K562 (cell line): ENCODE results near the gene GABARAP. TPM values are rescaled to one million over a fixed set of nuclear protein-coding genes. Genes with fewer than 3 reads are reported as not detected.
A peak's percentile ranks its signal among the peaks of the same experiment; 100 is the strongest.

Experiments
- ADNP ChIP-seq: fragments of 200-800 bp; sonication (Bioruptor generic); IDR thresholded peaks from 2 replicates; pipeline ENCODE4 v1.6.1; 2016; ENCODE audit warnings: missing genetic modification characterization, missing compliant biosample characterization
- ARID2 ChIP-seq: fragments of 450-650 bp; IDR thresholded peaks from 2 replicates; pipeline ENCODE4 v1.6.1; 2017; ENCODE audit warnings: antibody characterized with exemption, mild to moderate bottlenecking
- ARID3A ChIP-seq: IDR thresholded peaks from 2 replicates; pipeline ENCODE4 v1.6.1; 2012; ENCODE audit warnings: low read depth, low read length, improper control_type of control experiment, borderline replicate concordance
- BRD4 ChIP-seq: fragments of 200-600 bp; sonication (generic); IDR thresholded peaks from 2 replicates; pipeline ENCODE4 v1.6.1; 2017; ENCODE audit warnings: inconsistent platforms
- CHD4 ChIP-seq: fragments of 200-600 bp; sonication (generic); IDR thresholded peaks from 3 replicates; pipeline ENCODE4 v1.6.1; 2012; ENCODE audit warnings: low read depth, mild to moderate bottlenecking, mixed read lengths, low read length, inconsistent platforms; ENCODE audit not compliant: insufficient read depth, insufficient replicate concordance, poor library complexity, severe bottlenecking
- DMBX1 ChIP-seq: fragments of 250-450 bp; sonication (Bioruptor Pico); IDR thresholded peaks from 2 replicates; pipeline ENCODE4 v1.8.0; 2022; ENCODE audit warnings: inconsistent platforms, mild to moderate bottlenecking, moderate library complexity, borderline replicate concordance
- GTF2A2 ChIP-seq: IDR thresholded peaks from 2 replicates; pipeline ENCODE4 v1.6.1; 2016; ENCODE audit warnings: mild to moderate bottlenecking, missing genetic modification characterization, missing compliant biosample characterization
- HNRNPUL1 ChIP-seq: fragments of 200-400 bp; formaldehyde crosslinking; IDR thresholded peaks from 2 replicates; pipeline ENCODE4 v1.6.1; 2017; ENCODE audit warnings: low read length
- MXD1 ChIP-seq: fragments of 250-450 bp; sonication (Bioruptor Pico); IDR thresholded peaks from 2 replicates; pipeline ENCODE4 v1.8.0; 2021; ENCODE audit warnings: borderline replicate concordance, mild to moderate bottlenecking, moderate library complexity; ENCODE audit not compliant: poor library complexity, severe bottlenecking
- NFE2L1 ChIP-seq: fragments of 450-650 bp; IDR thresholded peaks from 2 replicates; pipeline ENCODE4 v1.6.1; 2016; ENCODE audit warnings: missing genetic modification characterization, low read depth, mild to moderate bottlenecking, missing compliant biosample characterization, moderate library complexity, borderline replicate concordance
- PRPF4 ChIP-seq: fragments of 200-400 bp; formaldehyde crosslinking; IDR thresholded peaks from one replicate; pipeline ENCODE4 v1.6.1; 2017; ENCODE audit warnings: low read length, low read depth, mild to moderate bottlenecking; ENCODE audit not compliant: insufficient read depth, poor library complexity, severe bottlenecking
- ZFPM2 ChIP-seq: fragments of 250-450 bp; sonication (Bioruptor Pico); IDR thresholded peaks from 2 replicates; pipeline ENCODE4 v1.5.1; 2022; ENCODE audit warnings: mild to moderate bottlenecking
- ZNF174 ChIP-seq: fragments of 250-450 bp; sonication (Bioruptor Pico); IDR thresholded peaks from 2 replicates; pipeline ENCODE4 v1.4.0; 2020; ENCODE audit warnings: mild to moderate bottlenecking
- ZNF354B ChIP-seq: fragments of 250-450 bp; sonication (Bioruptor Pico); IDR thresholded peaks from 2 replicates; pipeline ENCODE4 v1.4.0; 2020
- polyA plus RNA-seq, 8 experiments: library from polyadenylated mRNA; depleted of rRNA in 4 of 8; stranded (reverse) in 5 of 8; unstranded in 3 of 8; fragments of >200 nt; fragmentation: Nextera tagmentation in 2 of 8; fragmentation: Illumina TruSeq in 1 of 8; extraction: Ambion mirVana in 2 of 8; extraction: Trizol in 1 of 8; gene quantifications; 2 replicates each; pipeline versions ENCODE4 v1.2.1 to v1.2.3, GENCODE V29; 2011 to 2014; ENCODE audit warnings: inconsistent platforms in 1 of 8, missing spikeins in 1 of 8
- total RNA-seq, 7 experiments: library from RNA; depleted of rRNA in 6 of 7; stranded (reverse); fragments of >200 nt in 6 of 7; fragmentation: Illumina TruSeq in 2 of 7; extraction: Trizol in 2 of 7; gene quantifications; 2 replicates each; pipeline versions ENCODE4 v1.2.1 to v1.2.3, GENCODE V29; 2011 to 2021; ENCODE audit warnings: low replicate concordance in 1 of 7
- TF ChIP-seq, protein P1 (sequence below), 2 experiments: fragments of 450-650 bp in 1 of 2; sonication (generic) in 1 of 2; formaldehyde crosslinking in 1 of 2; IDR thresholded peaks; 2 replicates each; pipeline versions ENCODE4 v1.7.1 to v1.9.0; 2016 to 2022; ENCODE audit warnings: inconsistent platforms in 1 of 2, mild to moderate bottlenecking in 1 of 2, missing genetic modification reagents in 1 of 2

GABARAP gene
- total and polyA plus RNA-seq, 9 of the 15 experiments (the other 6 are each of a cell fraction or from before 2014, with no cell fraction given) = 47.5 to 373 (median 152) TPM

- TF ChIP-seq, protein P1, sequence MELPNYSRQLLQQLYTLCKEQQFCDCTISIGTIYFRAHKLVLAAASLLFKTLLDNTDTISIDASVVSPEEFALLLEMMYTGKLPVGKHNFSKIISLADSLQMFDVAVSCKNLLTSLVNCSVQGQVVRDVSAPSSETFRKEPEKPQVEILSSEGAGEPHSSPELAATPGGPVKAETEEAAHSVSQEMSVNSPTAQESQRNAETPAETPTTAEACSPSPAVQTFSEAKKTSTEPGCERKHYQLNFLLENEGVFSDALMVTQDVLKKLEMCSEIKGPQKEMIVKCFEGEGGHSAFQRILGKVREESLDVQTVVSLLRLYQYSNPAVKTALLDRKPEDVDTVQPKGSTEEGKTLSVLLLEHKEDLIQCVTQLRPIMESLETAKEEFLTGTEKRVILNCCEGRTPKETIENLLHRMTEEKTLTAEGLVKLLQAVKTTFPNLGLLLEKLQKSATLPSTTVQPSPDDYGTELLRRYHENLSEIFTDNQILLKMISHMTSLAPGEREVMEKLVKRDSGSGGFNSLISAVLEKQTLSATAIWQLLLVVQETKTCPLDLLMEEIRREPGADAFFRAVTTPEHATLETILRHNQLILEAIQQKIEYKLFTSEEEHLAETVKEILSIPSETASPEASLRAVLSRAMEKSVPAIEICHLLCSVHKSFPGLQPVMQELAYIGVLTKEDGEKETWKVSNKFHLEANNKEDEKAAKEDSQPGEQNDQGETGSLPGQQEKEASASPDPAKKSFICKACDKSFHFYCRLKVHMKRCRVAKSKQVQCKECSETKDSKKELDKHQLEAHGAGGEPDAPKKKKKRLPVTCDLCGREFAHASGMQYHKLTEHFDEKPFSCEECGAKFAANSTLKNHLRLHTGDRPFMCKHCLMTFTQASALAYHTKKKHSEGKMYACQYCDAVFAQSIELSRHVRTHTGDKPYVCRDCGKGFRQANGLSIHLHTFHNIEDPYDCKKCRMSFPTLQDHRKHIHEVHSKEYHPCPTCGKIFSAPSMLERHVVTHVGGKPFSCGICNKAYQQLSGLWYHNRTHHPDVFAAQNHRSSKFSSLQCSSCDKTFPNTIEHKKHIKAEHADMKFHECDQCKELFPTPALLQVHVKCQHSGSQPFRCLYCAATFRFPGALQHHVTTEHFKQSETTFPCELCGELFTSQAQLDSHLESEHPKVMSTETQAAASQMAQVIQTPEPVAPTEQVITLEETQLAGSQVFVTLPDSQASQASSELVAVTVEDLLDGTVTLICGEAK (IDR thresholded peaks at IDR 0.05) = no peak
- TF ChIP-seq, protein P1 (CRISPR knock-in tag; IDR thresholded peaks at IDR 0.05) = no peak
- TF ChIP-seq DMBX1 (CRISPR knock-in tag) (0 out of 2 replicates have a peak, but pooled peaks have one; percentile 34), ADNP (tag) (no peak), BRD4 (no peak), ZNF174 (CRISPR knock-in tag) (no peak), ARID2 (no peak), GTF2A2 (tag) (no peak), CHD4 (no peak), MXD1 (CRISPR knock-in tag) (no peak), PRPF4 (no peak), ZFPM2 (peak; percentile 89), ZNF354B (no peak), NFE2L1 (tag) (no peak), ARID3A (no peak), HNRNPUL1 (no peak)
Observed at GRCh38 chr17:7234083-7234951, 7.9 kb downstream of the GABARAP start, which contains the start of gene DVL2 (continued).
